ENCODE data around the gene RAB40A.
"Not testable (repeated sequence)": the region's sequence is repeated elsewhere in the genome, so short reads cannot be mapped to it uniquely, and the experiment has no call there.

Gene RAB40A

GRCh38 chrX:103460001-103460755 lies 59.1 kb downstream of the RAB40A start:
- DNase-seq: not testable (repeated sequence)

- DNase-seq: no peak
These were observed 65.6 kb downstream of the RAB40A start for GRCh38 chrX:103453655-103454054.

All from right forelimb (tissue), 1 donor.